ENCODE measurements around the gene GABPA.
A peak's percentile ranks its signal among the peaks of the same experiment; 100 is the strongest.

Gene GABPA

DNA sequence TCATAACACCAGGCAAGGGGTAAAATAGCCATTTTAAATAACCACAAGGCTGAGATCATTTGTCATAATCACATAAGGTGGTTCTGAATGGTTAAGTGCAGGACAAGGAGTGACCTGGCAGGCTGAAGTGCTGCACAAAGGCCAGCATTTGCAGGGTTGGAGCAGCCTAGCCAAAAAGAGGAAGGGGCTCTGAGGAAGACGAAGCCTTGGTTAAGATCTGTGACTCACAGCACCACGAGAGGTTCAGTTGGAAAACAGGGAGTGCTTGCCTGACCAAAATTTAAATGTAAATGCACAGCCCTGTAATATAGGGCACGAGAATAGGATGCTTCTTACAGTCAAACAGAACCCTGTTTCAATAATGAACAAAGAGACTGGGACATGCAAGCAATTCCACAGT lies 12.1 kb upstream of the GABPA start:
- H3K4me3 ChIP-seq (ENCODE audit: low read depth, low read length), result no peak overlapping the region
- TF ChIP-seq, protein P1, sequence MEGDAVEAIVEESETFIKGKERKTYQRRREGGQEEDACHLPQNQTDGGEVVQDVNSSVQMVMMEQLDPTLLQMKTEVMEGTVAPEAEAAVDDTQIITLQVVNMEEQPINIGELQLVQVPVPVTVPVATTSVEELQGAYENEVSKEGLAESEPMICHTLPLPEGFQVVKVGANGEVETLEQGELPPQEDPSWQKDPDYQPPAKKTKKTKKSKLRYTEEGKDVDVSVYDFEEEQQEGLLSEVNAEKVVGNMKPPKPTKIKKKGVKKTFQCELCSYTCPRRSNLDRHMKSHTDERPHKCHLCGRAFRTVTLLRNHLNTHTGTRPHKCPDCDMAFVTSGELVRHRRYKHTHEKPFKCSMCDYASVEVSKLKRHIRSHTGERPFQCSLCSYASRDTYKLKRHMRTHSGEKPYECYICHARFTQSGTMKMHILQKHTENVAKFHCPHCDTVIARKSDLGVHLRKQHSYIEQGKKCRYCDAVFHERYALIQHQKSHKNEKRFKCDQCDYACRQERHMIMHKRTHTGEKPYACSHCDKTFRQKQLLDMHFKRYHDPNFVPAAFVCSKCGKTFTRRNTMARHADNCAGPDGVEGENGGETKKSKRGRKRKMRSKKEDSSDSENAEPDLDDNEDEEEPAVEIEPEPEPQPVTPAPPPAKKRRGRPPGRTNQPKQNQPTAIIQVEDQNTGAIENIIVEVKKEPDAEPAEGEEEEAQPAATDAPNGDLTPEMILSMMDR (IDR thresholded peaks at IDR 0.05; ENCODE audit: borderline replicate concordance, insufficient read depth, low read depth, low read length), result no peak

DNA sequence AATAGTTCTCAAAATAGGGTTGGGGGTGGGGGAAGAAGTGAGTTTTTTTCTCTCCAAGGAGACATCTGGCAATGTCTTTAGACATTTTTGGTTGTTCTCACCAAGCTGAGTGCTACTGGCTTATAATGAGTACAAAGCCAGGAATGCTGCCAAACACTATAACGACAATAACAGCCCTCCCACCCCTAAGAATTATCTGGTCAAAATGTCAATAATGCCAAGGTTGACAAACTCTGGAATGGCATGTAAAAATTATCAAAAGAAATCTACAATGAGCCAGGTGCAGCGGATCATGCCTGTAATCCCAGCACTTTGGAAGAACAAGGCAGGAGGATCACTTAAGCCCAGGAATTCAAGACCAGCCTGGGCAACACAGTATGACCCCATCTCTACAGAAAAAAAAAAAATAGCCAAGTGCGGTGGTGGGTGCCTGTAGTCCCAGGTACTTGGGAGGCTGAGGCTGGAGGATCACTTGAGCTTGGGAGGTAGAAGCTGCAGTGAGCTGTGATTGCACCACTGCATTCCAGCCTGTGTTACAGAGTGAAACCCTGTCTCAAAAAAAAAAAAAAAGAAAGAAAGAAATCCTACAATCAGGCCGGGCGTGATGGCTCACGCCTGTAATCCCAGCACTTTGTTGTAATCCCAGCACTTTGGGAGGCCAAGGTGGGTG lies 2.5 kb upstream of the GABPA start:
- H3K4me3 ChIP-seq (ENCODE audit: low read depth, low read length), result no peak overlapping the region
- TF ChIP-seq, protein P1 (IDR thresholded peaks at IDR 0.05; ENCODE audit: borderline replicate concordance, insufficient read depth, low read depth, low read length), result no peak

DNA sequence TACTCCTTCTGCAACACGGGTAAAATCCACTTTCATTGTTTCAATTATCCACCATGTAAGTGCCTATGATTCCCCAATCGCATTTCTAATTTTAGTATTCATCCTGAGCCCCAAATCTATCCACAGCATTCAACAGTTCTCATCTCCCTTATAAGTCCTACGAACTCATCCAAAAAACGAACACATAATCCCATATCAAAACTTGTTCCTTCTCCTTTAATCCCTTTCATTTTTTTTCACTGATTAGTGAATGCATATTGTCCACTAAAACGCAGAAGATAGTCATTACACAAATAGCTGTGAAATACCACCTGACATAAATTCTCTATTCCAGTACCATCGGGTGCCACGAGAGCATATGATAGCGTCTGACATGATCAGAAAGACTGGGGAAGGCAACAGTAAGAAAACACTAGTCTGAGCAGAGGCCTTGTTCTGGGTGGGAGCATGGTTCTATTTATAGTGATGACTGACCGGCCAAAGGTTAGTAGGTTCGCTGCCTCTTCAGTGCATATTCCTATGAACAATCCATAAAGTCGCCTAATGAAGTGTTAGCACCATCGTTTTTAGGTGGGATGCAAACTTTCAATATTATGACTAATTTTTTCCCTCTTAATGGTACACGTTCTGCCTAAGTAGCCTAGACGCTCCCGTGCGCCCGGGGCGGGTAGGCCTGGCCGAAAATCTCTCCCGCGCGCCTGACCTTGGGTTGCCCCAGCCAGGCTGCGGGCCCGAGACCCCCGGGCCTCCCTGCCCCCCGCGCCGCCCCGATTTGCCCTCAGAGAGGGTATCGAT lies 716 bp upstream of the GABPA start:
- peak overlapping the region; percentile 94 for H3K4me3 ChIP-seq (ENCODE audit: low read depth, low read length)
- TF ChIP-seq, protein P1 (IDR thresholded peaks at IDR 0.05; ENCODE audit: borderline replicate concordance, insufficient read depth, low read depth, low read length), result no peak

DNA sequence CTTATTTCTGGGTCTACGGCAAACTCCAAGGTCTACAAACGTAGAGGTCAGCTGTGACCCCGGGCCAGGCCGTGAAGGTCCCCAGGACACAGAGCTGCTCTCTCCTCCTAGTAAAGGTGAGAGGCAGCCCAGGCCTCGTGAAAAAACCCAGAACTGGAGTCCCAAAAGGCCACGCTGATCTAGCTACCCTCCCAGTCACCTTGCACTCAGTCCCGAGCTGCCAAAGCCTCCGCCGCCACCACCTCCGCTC lies 193 bp upstream of the GABPA start:
- peak overlapping the region; percentile 94 for H3K4me3 ChIP-seq (ENCODE audit: low read depth, low read length)
- TF ChIP-seq, protein P1 (IDR thresholded peaks at IDR 0.05; ENCODE audit: borderline replicate concordance, insufficient read depth, low read depth, low read length), result no peak

DNA sequence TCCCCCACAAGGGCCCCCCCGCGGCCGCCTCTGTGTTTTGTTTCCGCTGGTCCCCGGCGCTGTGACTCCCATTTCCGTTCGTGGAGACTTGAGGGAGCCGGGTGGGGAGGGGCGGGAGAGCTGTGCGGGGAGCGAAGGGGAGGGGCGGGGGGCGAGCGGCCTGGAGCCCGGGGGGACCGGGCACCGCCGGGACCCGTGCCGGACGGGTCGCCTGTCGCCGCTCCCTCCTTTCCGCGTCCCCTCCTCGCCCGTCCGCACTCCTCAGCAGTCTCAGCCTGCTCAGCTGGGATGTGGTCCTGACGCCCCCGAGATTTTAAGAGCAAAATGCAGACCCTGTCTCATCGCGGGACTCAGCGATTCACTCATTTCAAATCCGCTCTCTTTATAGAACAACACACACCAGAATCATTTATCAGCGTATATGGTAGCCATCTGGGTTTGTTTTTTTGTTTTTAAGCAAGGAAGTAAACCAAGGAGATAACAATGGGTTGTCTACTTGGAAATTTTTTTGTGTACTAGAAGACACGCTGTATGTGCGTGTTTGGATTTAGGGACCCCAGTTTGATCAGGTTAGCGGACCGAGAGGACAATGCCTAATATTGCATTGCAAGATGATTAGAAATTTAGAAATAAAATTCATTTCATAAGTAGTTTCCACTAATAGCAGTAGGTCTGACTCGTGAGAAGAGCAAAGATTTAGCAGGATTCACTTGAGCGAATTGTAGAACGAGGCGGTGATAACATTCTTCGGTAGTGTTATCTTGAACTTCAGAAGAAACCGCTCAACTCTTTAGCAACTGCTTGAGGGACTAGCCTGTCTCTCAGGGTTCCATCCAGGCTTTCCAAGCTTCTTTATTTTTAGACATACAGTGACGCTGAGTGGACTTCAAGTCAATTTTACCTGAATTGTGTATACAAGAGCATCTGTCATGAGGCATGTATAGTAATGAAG lies 1.1 kb downstream of the GABPA start:
- H3K4me3 ChIP-seq (ENCODE audit: low read depth, low read length), result peak overlapping the region; percentile 74
- TF ChIP-seq, protein P1 (IDR thresholded peaks at IDR 0.05; ENCODE audit: borderline replicate concordance, insufficient read depth, low read depth, low read length), result no peak

DNA sequence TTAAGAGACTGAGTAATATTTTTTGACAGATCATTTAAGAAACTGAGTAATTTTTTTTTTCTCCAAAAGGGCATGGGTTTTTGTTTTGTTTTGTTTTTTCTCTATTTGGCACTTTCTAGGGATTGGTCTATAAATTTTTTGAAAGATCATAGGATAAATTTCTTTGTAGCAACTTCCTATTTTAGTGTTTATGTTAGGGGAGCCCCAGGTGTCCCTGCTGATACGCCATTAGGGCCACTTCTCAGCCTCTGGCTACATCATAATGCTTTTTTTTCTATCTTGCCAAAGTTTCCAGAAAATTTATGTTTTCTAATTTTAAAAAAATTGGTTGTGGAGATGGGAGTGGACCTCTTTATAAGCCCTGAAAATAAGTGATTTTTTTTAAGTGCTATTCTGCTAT lies 2.6 kb downstream of the GABPA start:
- TF ChIP-seq, protein P1 (IDR thresholded peaks at IDR 0.05; ENCODE audit: borderline replicate concordance, insufficient read depth, low read depth, low read length), result no peak
- H3K4me3 ChIP-seq (ENCODE audit: low read depth, low read length), result no peak overlapping the region
